ENCODE results near the gene TESK2. TPM values are rescaled to one million over a fixed set of nuclear protein-coding genes. Genes with fewer than 3 reads are reported as not detected.

The TESK2 gene
- total RNA-seq, 1 donor from 2014 or later = 5.2 TPM

GRCh38 chr1:45299981-45300668, 190.8 kb downstream of the TESK2 start:
- ATAC-seq = no peak

DNA sequence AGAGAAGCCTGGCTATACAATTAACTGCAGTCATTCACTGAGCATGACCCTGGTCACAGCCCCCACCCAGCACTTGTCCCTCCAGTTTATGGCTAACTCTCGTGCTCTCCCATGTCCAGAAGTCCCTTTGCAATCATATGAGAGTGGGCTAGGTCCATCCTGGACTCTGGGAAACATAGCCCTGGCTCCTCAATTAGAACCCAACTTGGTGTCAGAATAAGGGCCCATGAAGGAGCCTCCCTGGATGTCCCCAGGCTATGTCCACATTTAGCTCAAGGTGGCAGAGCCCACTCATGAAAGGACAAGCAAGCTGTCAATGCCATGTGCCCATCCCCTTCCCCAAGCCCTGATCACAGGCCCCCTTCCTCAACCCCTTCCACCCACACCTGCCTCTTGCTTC, 191.7 kb downstream of the TESK2 start:
- no peak for ATAC-seq

- no peak for ATAC-seq
Observed at GRCh38 chr1:45297666-45298356, 193.2 kb downstream of the TESK2 start.

Other genes starting within 250 kb of the TESK2 start
- gene HPDL, start 164.3 kb downstream of the TESK2 start, total RNA-seq = 1.6 TPM
- 6.1 TPM for gene TOE1, start 151.0 kb downstream of the TESK2 start, total RNA-seq
- gene MUTYH, start 150.7 kb downstream of the TESK2 start, total RNA-seq = 10.8 TPM
- 0.88 TPM for gene CCDC163, start 8.9 kb upstream of the TESK2 start, total RNA-seq
- gene MMACHC, start 9.1 kb upstream of the TESK2 start, total RNA-seq = 4.3 TPM
- 794 TPM for gene PRDX1, start 30.7 kb upstream of the TESK2 start, total RNA-seq
- gene AKR1A1, start 59.7 kb upstream of the TESK2 start, total RNA-seq = 223 TPM
- gene NASP, start 92.9 kb upstream of the TESK2 start, total RNA-seq = 49.9 TPM
- gene CCDC17, start 132.9 kb upstream of the TESK2 start, total RNA-seq = 2.5 TPM
- gene GPBP1L1, start 195.4 kb upstream of the TESK2 start, total RNA-seq = 95.3 TPM
- 22.6 TPM for gene TMEM69, start 197.0 kb upstream of the TESK2 start, total RNA-seq